Fibroblast of peridontal ligament (primary cell): ENCODE results near the gene GOLGA7B.

Source experiments
- DNase-seq: peaks from one replicate; pipeline ENCODE4 v3.0.0-alpha.2; 2010; ENCODE audit errors: extremely low read depth

Gene GOLGA7B

GRCh38 chr10:97895084-97895483 is 45.4 kb downstream of the GOLGA7B start:
- no peak for DNase-seq

GRCh38 chr10:97895915-97896314 is 46.3 kb downstream of the GOLGA7B start:
- no peak for DNase-seq

- DNase-seq: no peak
These were observed 47.2 kb downstream of the GOLGA7B start for GRCh38 chr10:97896756-97897358.

- no peak for DNase-seq
These were observed 48.8 kb downstream of the GOLGA7B start for GRCh38 chr10:97898429-97898828.

- DNase-seq: no peak
These were observed 51.7 kb downstream of the GOLGA7B start for GRCh38 chr10:97901381-97901780.

- no peak for DNase-seq
These were observed 53.7 kb downstream of the GOLGA7B start for GRCh38 chr10:97903128-97904017.

GRCh38 chr10:97904018-97904381 is 54.4 kb downstream of the GOLGA7B start:
- DNase-seq: no peak

GRCh38 chr10:97904576-97904975 is 54.9 kb downstream of the GOLGA7B start:
- no peak for DNase-seq

- no peak for DNase-seq
These were observed 55.6 kb downstream of the GOLGA7B start for GRCh38 chr10:97905276-97905675.

- DNase-seq: no peak
These were observed 57.6 kb downstream of the GOLGA7B start for GRCh38 chr10:97907211-97907610.

- no peak for DNase-seq
These were observed 58.2 kb downstream of the GOLGA7B start for GRCh38 chr10:97907830-97908229.

GRCh38 chr10:97910661-97911060 is 61.0 kb downstream of the GOLGA7B start:
- DNase-seq: no peak

GRCh38 chr10:97911217-97911616 is 61.6 kb downstream of the GOLGA7B start:
- no peak for DNase-seq

GRCh38 chr10:97913193-97913592 is 63.5 kb downstream of the GOLGA7B start:
- no peak for DNase-seq

- no peak for DNase-seq
These were observed 64.0 kb downstream of the GOLGA7B start for GRCh38 chr10:97913614-97914013.

GRCh38 chr10:97914171-97914836 is 64.7 kb downstream of the GOLGA7B start:
- DNase-seq: no peak

GRCh38 chr10:97914837-97915211 is 65.2 kb downstream of the GOLGA7B start:
- peak; percentile 21 for DNase-seq

GRCh38 chr10:97915346-97916131 is 65.9 kb downstream of the GOLGA7B start:
- DNase-seq: no peak

GRCh38 chr10:97916586-97916985 is 66.9 kb downstream of the GOLGA7B start:
- peak; percentile 9 for DNase-seq

GRCh38 chr10:97919012-97919411 is 69.4 kb downstream of the GOLGA7B start:
- DNase-seq: no peak

GRCh38 chr10:97920865-97921264 is 71.2 kb downstream of the GOLGA7B start:
- DNase-seq: no peak
